Tibial nerve (tissue), 3 donors: ENCODE results near the gene MMEL1.
"Not testable (repeated sequence)": the region's sequence is repeated elsewhere in the genome, so short reads cannot be mapped to it uniquely, and the experiment has no call there.

ENCODE experiments used
- CTCF ChIP-seq, 5 experiments: fragments of 200-600 bp in 3 of 5; fragments of 450-650 bp in 2 of 5; sonication (generic) in 3 of 5; IDR thresholded peaks; one replicate each; pipeline ENCODE4 v1.5.1; 2016 to 2019; ENCODE audit warnings: antibody characterized with exemption in 5 of 5, mild to moderate bottlenecking in 3 of 5, moderate library complexity in 2 of 5
- POLR2A ChIP-seq, 2 donors: fragments of 450-650 bp; IDR thresholded peaks; one replicate each; pipeline ENCODE4 v1.6.1; 2017; ENCODE audit warnings: antibody characterized with exemption in 2 of 2, mild to moderate bottlenecking in 2 of 2, moderate library complexity in 2 of 2

DNA sequence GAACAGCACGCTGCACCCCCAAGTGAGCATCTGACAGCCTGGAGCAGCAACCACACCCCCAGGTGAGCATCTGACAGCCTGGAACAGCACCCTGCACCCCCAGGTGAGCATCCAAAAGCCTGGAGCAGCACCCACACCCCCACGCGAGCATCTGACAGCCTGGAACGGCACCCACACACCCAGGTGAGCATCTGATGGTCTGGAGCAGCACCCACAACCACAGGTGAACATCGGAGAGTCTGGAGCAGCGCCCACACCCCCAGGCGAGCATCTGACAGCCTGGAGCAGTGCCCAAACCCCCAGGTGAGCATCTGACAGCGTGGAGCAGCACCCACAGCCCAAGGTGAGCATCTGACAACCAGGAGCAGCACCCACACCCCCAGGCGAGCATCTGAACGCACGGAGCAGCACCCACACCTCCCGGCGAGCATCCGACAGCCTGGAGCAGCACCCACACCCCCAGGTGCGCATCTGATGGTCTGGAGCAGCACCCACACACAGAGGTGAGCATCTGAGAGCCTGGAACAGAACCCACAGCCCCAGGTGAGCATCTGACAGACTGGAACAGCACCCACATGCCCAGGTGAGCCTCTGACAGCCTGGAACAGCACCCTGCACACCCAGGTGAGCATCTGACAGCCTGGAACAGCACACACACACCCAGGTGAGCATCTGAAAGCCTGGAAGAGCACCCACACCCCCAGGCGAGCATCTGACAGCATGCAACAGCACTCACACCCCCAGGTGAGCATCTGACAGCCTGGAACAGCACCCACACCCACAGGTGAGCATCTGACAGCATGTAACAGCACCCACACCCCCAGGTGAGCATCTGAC, 23.0 kb upstream of the MMEL1 start:
- TF ChIP-seq CTCF, POLR2A (IDR thresholded peaks at IDR 0.05): not testable (repeated sequence)
